Measurements from ENCODE around the gene PCSK4. TPM values are rescaled to one million over a fixed set of nuclear protein-coding genes. Genes with fewer than 3 reads are reported as not detected.

Gene PCSK4
- total RNA-seq, 1 experiment from 2014 or later, result 7.2 TPM

DNA sequence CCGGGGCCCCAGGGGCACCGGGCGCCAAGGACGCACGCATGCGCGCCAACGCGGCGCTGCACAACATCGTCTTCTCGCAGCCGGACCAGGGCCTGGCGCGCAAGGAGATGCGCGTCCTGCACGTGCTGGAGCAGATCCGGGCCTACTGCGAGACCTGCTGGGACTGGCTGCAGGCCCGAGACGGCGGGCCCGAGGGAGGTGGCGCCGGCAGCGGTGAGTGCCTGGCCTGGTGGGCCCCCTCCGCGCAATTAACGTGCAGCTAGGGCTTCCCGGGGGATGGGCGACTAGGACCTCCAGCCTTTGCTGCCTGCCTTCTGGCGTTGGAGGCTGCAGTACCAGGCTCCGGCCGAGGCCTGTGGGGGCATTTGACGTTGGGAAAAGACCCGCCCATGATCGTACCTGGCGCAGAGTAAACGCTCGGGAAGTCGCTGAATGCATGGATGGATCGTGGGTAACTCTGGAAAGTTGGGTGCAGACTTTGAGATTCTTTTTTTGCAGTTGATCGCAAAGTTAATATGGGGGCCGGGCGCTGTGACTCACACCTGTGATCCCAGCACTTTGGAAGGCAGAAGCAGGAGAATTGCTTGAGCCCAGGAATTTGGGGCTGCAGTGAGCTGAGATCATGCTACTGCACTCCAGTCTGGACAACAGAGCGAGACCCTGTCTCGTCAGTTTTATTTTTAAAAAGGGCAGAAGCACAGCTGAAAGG lies 33.0 kb downstream of the PCSK4 start:
- peaks cover 29% of the 10 kb centered on the region for H3K4me1 ChIP-seq (ENCODE audit: insufficient read depth, low read length, poor library complexity, severe bottlenecking)
- peaks cover 5% of the 10 kb centered on the region for H3K27me3 ChIP-seq (replicated peaks; ENCODE audit: insufficient read depth, low read depth, low read length, poor library complexity)
- no peak overlapping the region for H3K4me3 ChIP-seq (ENCODE audit: low read depth, low read length, poor library complexity, severe bottlenecking)
- TF ChIP-seq, protein P1, sequence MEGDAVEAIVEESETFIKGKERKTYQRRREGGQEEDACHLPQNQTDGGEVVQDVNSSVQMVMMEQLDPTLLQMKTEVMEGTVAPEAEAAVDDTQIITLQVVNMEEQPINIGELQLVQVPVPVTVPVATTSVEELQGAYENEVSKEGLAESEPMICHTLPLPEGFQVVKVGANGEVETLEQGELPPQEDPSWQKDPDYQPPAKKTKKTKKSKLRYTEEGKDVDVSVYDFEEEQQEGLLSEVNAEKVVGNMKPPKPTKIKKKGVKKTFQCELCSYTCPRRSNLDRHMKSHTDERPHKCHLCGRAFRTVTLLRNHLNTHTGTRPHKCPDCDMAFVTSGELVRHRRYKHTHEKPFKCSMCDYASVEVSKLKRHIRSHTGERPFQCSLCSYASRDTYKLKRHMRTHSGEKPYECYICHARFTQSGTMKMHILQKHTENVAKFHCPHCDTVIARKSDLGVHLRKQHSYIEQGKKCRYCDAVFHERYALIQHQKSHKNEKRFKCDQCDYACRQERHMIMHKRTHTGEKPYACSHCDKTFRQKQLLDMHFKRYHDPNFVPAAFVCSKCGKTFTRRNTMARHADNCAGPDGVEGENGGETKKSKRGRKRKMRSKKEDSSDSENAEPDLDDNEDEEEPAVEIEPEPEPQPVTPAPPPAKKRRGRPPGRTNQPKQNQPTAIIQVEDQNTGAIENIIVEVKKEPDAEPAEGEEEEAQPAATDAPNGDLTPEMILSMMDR (conservative IDR thresholded peaks at IDR 0.05; ENCODE audit: low read depth, low read length), result no peak
- no peak for TF ChIP-seq EZH2 (IDR thresholded peaks at IDR 0.05; ENCODE audit: borderline replicate concordance, low read depth, low read length, poor library complexity, severe bottlenecking)
- POLR2A ChIA-PET (ENCODE audit: low non-redundant PET), result no interaction called here
- no peak overlapping the region for H3K27ac ChIP-seq (ENCODE audit: low read depth, low read length, poor library complexity, severe bottlenecking)
- no peak for DNase-seq (ENCODE audit: low spot score)
- CTCF ChIA-PET, result interaction anchor here (0.6 kb wide), 1 partner anchor 9 kb away, joined by 3 read pairs; no protein-coding TSS in a partner anchor
- no peaks in the 10 kb centered on the region for H3K36me3 ChIP-seq (ENCODE audit: insufficient read depth, low read length, poor library complexity, severe bottlenecking)
- BruUV-seq (replicated peaks), result no TSS peak
- intact Hi-C loops (cut with micrococcal nuclease; ENCODE audit: unreplicated experiment), result no loop called here
- no peaks in the 10 kb centered on the region for H3K9me3 ChIP-seq (ENCODE audit: low read depth, low read length, poor library complexity, severe bottlenecking)

DNA sequence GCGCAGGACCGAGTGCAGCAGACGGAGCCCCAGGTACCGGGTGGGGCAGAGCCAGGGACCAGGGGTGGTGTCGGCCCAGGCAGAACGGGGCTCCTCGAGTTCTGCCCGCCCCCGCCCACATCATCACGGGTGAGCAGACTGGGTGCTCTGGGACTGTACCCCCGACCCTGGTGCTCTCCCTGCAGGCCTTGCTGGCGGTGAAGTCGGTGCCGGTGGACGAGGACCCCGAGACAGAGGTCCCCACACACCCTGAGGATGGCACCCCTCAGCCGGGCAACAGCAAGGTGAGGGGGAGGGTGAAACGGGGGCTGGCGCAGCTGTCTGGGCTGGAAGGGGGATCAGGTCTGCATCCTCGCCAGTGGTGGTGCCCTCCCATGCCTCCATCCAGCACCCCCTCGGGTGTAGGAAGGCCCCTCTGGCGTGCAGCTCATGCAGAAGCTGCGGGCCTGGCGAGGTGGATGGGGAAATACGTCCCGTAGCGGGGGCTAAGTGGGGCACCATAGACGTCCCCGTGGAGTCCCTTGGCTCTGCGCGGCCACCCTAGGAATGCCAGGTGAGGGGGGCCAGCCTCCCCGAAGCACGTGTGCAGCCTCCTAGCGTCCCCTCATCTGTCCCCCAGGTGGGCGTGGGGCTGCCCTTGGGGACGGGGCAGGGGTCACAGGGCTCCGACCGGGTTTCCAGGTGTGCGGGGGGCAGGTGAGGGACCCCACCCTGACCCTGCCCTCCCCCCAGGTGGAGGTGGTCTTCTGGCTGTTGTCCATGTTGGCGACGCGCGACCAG lies 33.8 kb downstream of the PCSK4 start:
- H3K4me1 ChIP-seq (ENCODE audit: insufficient read depth, low read length, poor library complexity, severe bottlenecking), result peaks cover 29% of the 10 kb centered on the region
- H3K36me3 ChIP-seq (ENCODE audit: insufficient read depth, low read length, poor library complexity, severe bottlenecking), result no peaks in the 10 kb centered on the region
- peaks cover 13% of the 10 kb centered on the region for H3K27me3 ChIP-seq (replicated peaks; ENCODE audit: insufficient read depth, low read depth, low read length, poor library complexity)
- no peak for DNase-seq (ENCODE audit: low spot score)
- no peaks in the 10 kb centered on the region for H3K9me3 ChIP-seq (ENCODE audit: low read depth, low read length, poor library complexity, severe bottlenecking)
- ChIA-PET CTCF (no interaction called here), POLR2A (ENCODE audit: low non-redundant PET) (no interaction called here)
- no peak for TF ChIP-seq EZH2 (IDR thresholded peaks at IDR 0.05; ENCODE audit: borderline replicate concordance, low read depth, low read length, poor library complexity, severe bottlenecking)
- TF ChIP-seq, protein P1 (conservative IDR thresholded peaks at IDR 0.05; ENCODE audit: low read depth, low read length), result no peak
- H3K4me3 ChIP-seq (ENCODE audit: low read depth, low read length, poor library complexity, severe bottlenecking), result no peak overlapping the region
- intact Hi-C loops (cut with micrococcal nuclease; ENCODE audit: unreplicated experiment), result no loop called here
- BruUV-seq (replicated peaks), result no TSS peak
- H3K27ac ChIP-seq (ENCODE audit: low read depth, low read length, poor library complexity, severe bottlenecking), result no peak overlapping the region

DNA sequence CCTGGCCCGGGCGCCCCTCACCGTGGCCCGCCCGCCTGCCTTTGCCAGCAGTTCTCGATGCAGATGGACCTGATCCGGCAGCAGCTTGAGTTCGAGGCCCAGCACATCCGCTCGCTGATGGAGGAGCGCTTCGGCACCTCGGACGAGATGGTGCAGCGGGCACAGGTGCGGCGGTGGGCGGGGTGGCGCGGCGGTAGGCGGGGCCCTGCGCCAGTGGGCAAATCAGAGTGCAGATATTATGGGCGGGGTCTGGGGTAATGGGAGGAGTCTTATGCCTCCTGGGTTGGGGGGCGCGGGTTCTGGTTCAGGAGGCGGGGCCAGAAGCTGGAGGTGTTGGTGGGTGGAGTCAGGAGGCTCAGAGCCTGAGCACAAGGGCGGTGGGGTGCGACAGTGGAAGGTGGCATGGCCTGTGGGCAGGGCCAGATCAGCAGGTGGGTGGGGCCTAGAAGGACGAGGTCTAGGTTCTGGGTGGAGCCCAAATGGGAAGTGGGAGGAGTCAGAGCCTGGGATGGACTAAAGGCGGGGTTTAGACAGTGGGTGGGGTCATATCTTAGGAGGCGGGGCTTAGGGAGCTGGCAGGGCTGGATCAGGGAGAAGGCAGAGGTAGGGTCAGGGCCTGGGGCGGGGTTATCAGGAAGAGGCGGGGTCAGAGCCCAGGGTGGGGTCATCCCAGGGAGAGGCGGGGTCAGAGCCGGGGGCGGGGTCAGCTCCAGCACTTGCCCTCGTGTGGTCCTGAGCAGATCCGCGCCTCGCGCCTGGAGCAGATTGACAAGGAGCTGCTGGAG lies 34.6 kb downstream of the PCSK4 start:
- CTCF ChIA-PET, result interaction anchor here (0.5 to 0.6 kb wide), 2 partner anchors 11 to 90 kb away, joined by 4 to 6 read pairs; no protein-coding TSS in a partner anchor
- peaks cover 21% of the 10 kb centered on the region for H3K27me3 ChIP-seq (replicated peaks; ENCODE audit: insufficient read depth, low read depth, low read length, poor library complexity)
- H3K9me3 ChIP-seq (ENCODE audit: low read depth, low read length, poor library complexity, severe bottlenecking), result no peaks in the 10 kb centered on the region
- peak; percentile 77 for DNase-seq (ENCODE audit: low spot score)
- no peak overlapping the region for H3K4me3 ChIP-seq (ENCODE audit: low read depth, low read length, poor library complexity, severe bottlenecking)
- intact Hi-C loops (cut with micrococcal nuclease; ENCODE audit: unreplicated experiment), result no loop called here
- no TSS peak for BruUV-seq (replicated peaks)
- no peaks in the 10 kb centered on the region for H3K36me3 ChIP-seq (ENCODE audit: insufficient read depth, low read length, poor library complexity, severe bottlenecking)
- no peak overlapping the region for H3K27ac ChIP-seq (ENCODE audit: low read depth, low read length, poor library complexity, severe bottlenecking)
- POLR2A ChIA-PET (ENCODE audit: low non-redundant PET), result interaction anchor here (0.5 to 0.6 kb wide), 2 partner anchors 17 to 673 kb away, joined by 6 to 10 read pairs; no protein-coding TSS in a partner anchor
- H3K4me1 ChIP-seq (ENCODE audit: insufficient read depth, low read length, poor library complexity, severe bottlenecking), result peaks cover 29% of the 10 kb centered on the region
- TF ChIP-seq, protein P1 (conservative IDR thresholded peaks at IDR 0.05; ENCODE audit: low read depth, low read length), result no peak
- no peak for TF ChIP-seq EZH2 (IDR thresholded peaks at IDR 0.05; ENCODE audit: borderline replicate concordance, low read depth, low read length, poor library complexity, severe bottlenecking)
